Measurements from ENCODE around the gene PTPRF.

The PTPRF gene

GRCh38 chr1:43512681-43513080, 18.0 kb upstream of the PTPRF start:
- no peak for DNase-seq (ENCODE audit: low read depth, low spot score)

- no peak for DNase-seq (ENCODE audit: low read depth, low spot score)
These were observed 17.1 kb upstream of the PTPRF start for GRCh38 chr1:43513471-43514173.

- no peak for DNase-seq (ENCODE audit: low read depth, low spot score)
These were observed 11.6 kb upstream of the PTPRF start for GRCh38 chr1:43518935-43519686.

- no peak for DNase-seq (ENCODE audit: low read depth, low spot score)
These were observed 10.4 kb upstream of the PTPRF start for GRCh38 chr1:43520100-43520778.

- DNase-seq (ENCODE audit: low read depth, low spot score): no peak
These were observed 9.6 kb upstream of the PTPRF start for GRCh38 chr1:43521078-43521477.

- DNase-seq (ENCODE audit: low read depth, low spot score): no peak
These were observed 8.9 kb upstream of the PTPRF start for GRCh38 chr1:43521756-43522155.

- no peak for DNase-seq (ENCODE audit: low read depth, low spot score)
These were observed 8.3 kb upstream of the PTPRF start for GRCh38 chr1:43522431-43522775.

- DNase-seq (ENCODE audit: low read depth, low spot score): no peak
These were observed 7.8 kb upstream of the PTPRF start for GRCh38 chr1:43522776-43523480.

- DNase-seq (ENCODE audit: low read depth, low spot score): no peak
These were observed 5.9 kb upstream of the PTPRF start for GRCh38 chr1:43524804-43525203.

GRCh38 chr1:43526002-43526401, 4.7 kb upstream of the PTPRF start:
- DNase-seq (ENCODE audit: low read depth, low spot score): no peak

- DNase-seq (ENCODE audit: low read depth, low spot score): no peak
These were observed 3.4 kb upstream of the PTPRF start for GRCh38 chr1:43527111-43527878.

- peak; percentile 79 for DNase-seq (ENCODE audit: low read depth, low spot score)
These were observed 1.4 kb upstream of the PTPRF start for GRCh38 chr1:43529206-43529731.

- no peak for DNase-seq (ENCODE audit: low read depth, low spot score)
These were observed 623 bp downstream of the PTPRF start for GRCh38 chr1:43531107-43531905.

GRCh38 chr1:43531906-43532584, 1.4 kb downstream of the PTPRF start:
- DNase-seq (ENCODE audit: low read depth, low spot score): no peak

- DNase-seq (ENCODE audit: low read depth, low spot score): no peak
These were observed 2.0 kb downstream of the PTPRF start for GRCh38 chr1:43532716-43533115.

- no peak for DNase-seq (ENCODE audit: low read depth, low spot score)
These were observed 2.9 kb downstream of the PTPRF start for GRCh38 chr1:43533584-43533983.

- DNase-seq (ENCODE audit: low read depth, low spot score): no peak
These were observed 3.6 kb downstream of the PTPRF start for GRCh38 chr1:43534256-43534655.

- DNase-seq (ENCODE audit: low read depth, low spot score): no peak
These were observed 5.6 kb downstream of the PTPRF start for GRCh38 chr1:43536196-43536863.

GRCh38 chr1:43536864-43537358, 6.2 kb downstream of the PTPRF start:
- DNase-seq (ENCODE audit: low read depth, low spot score): no peak

Measured in smooth muscle cell of the brain vasculature (primary cell).